Loucy (cell line): ENCODE measurements around the gene SYNJ2.

ENCODE experiments used
- H2AFZ ChIP-seq: fragments of 200-600 bp; sonication (generic); 2 replicates; pipeline ENCODE4 v1.6.0; 2016; ENCODE audit warnings: antibody characterized with exemption, mild to moderate bottlenecking, low read length, moderate library complexity
- H3F3A ChIP-seq: fragments of 200-600 bp; 2 replicates; pipeline ENCODE4 v1.6.0; 2016; ENCODE audit warnings: antibody characterized with exemption, low read depth, mild to moderate bottlenecking
- H3K27me3 ChIP-seq: fragments of 200-600 bp; sonication (generic); 2 replicates; pipeline ENCODE4 v1.6.1; 2014; ENCODE audit warnings: low read length, mild to moderate bottlenecking; ENCODE audit not compliant: insufficient read depth, poor library complexity, severe bottlenecking
- H3K36me3 ChIP-seq: fragments of 200-600 bp; sonication (generic); 2 replicates; pipeline ENCODE4 v1.6.1; 2016; ENCODE audit warnings: low read length; ENCODE audit not compliant: insufficient read depth
- H3K4me1 ChIP-seq: fragments of 200-600 bp; sonication (generic); 2 replicates; pipeline ENCODE4 v1.5.1; 2014; ENCODE audit warnings: low read length, mild to moderate bottlenecking; ENCODE audit not compliant: insufficient read depth, poor library complexity, severe bottlenecking
- H3K4me2 ChIP-seq: fragments of 200-600 bp; sonication (generic); 2 replicates; pipeline ENCODE4 v1.6.0; 2014; ENCODE audit warnings: antibody characterized with exemption, low read length, low read depth, mild to moderate bottlenecking; ENCODE audit not compliant: poor library complexity, severe bottlenecking
- H3K4me3 ChIP-seq: fragments of 200-600 bp; sonication (generic); 2 replicates; pipeline ENCODE4 v1.5.1; 2014; ENCODE audit warnings: low read length, mild to moderate bottlenecking, mixed read lengths; ENCODE audit not compliant: poor library complexity, severe bottlenecking
- H3K79me2 ChIP-seq: fragments of 200-600 bp; sonication (generic); 2 replicates; pipeline ENCODE4 v1.6.1; 2014; ENCODE audit warnings: low read length; ENCODE audit not compliant: insufficient read depth
- H3K9ac ChIP-seq: fragments of 200-600 bp; sonication (generic); 2 replicates; pipeline ENCODE4 v1.6.0; 2014; ENCODE audit warnings: mild to moderate bottlenecking, low read depth, low read length, moderate library complexity; ENCODE audit not compliant: poor library complexity, severe bottlenecking
- H3K9me2 ChIP-seq: fragments of 200-600 bp; sonication (generic); replicated peaks from 2 replicates; pipeline ENCODE4 v1.6.1; 2016; ENCODE audit warnings: low read depth, low read length, mixed read lengths
- H3K9me3 ChIP-seq: fragments of 200-600 bp; sonication (generic); 2 replicates; pipeline ENCODE4 v1.6.1; 2014; ENCODE audit warnings: mild to moderate bottlenecking, antibody characterized with exemption, low read length, low read depth; ENCODE audit not compliant: insufficient read depth
- H4K20me1 ChIP-seq: fragments of 200-600 bp; sonication (generic); 2 replicates; pipeline ENCODE4 v1.6.0; 2014; ENCODE audit warnings: antibody characterized with exemption, low read length, mild to moderate bottlenecking; ENCODE audit not compliant: insufficient read depth, poor library complexity, severe bottlenecking
- EZH2phosphoT487 ChIP-seq: fragments of 200-600 bp; IDR thresholded peaks from 2 replicates; pipeline ENCODE4 v1.6.1; 2018; ENCODE audit warnings: antibody characterized with exemption, mild to moderate bottlenecking, moderate library complexity, borderline replicate concordance
- TF ChIP-seq, protein P1 (sequence below): fragments of 200-600 bp; sonication (generic); conservative IDR thresholded peaks from 2 replicates; pipeline ENCODE4 v1.5.1; 2014; ENCODE audit warnings: mild to moderate bottlenecking, antibody characterized with exemption, low read length

SYNJ2 gene

DNA sequence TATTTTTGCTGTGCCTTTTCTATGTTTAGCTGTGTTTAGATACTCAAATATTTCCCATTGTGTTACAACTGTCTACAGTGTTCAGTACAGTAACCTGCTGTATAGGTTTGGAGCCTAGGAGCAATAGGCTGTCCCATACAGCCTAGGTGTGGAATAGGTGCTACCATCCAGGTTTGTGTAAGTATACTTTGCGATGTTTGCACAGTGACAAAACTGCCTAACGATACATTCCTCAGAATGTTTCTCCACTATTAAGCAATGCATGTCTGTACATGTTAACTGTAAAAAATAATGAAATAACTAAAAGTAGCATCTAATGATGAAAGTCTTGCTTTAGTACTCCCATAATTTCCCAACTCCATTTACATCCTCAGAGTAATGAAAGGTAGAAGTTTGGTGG lies 140.4 kb downstream of the SYNJ2 start:
- Histone ChIP-seq H3K4me1 (no peaks in the 10 kb centered on the region), H3K4me3 (no peak overlapping the region), H3K4me2 (no peak overlapping the region), H3K36me3 (peaks cover 57% of the 10 kb centered on the region), H3K27me3 (no peaks in the 10 kb centered on the region), H3K9me2 (no peaks in the 10 kb centered on the region), H3F3A (no peaks in the 10 kb centered on the region), H2AFZ (no peak overlapping the region), H3K9me3 (no peaks in the 10 kb centered on the region), H3K9ac (no peak overlapping the region), H4K20me1 (no peaks in the 10 kb centered on the region), H3K79me2 (no peaks in the 10 kb centered on the region)
- TF ChIP-seq EZH2phosphoT487, result no peak
- TF ChIP-seq, protein P1, sequence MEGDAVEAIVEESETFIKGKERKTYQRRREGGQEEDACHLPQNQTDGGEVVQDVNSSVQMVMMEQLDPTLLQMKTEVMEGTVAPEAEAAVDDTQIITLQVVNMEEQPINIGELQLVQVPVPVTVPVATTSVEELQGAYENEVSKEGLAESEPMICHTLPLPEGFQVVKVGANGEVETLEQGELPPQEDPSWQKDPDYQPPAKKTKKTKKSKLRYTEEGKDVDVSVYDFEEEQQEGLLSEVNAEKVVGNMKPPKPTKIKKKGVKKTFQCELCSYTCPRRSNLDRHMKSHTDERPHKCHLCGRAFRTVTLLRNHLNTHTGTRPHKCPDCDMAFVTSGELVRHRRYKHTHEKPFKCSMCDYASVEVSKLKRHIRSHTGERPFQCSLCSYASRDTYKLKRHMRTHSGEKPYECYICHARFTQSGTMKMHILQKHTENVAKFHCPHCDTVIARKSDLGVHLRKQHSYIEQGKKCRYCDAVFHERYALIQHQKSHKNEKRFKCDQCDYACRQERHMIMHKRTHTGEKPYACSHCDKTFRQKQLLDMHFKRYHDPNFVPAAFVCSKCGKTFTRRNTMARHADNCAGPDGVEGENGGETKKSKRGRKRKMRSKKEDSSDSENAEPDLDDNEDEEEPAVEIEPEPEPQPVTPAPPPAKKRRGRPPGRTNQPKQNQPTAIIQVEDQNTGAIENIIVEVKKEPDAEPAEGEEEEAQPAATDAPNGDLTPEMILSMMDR, result no peak

DNA sequence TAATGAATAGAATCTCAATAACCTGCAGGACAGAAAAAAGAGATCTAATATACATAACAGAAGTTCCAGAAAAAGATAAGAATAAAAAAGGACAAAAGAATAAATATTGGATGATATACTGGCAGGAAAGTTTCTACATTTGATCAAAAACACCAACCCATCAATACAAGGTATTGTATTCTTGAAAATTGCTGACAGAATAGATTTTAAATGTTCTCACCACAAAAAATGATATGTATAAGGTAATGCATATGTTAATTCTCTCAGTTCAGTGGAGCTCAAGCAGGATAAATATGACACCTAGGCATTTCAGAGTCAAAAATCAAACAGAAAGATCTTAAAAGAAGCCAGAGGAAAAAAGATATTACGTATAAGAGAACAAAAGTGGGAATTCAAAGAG lies 142.6 kb downstream of the SYNJ2 start:
- no peaks in the 10 kb centered on the region for H3F3A ChIP-seq
- H3K9ac ChIP-seq, result no peak overlapping the region
- no peak overlapping the region for H2AFZ ChIP-seq
- no peak overlapping the region for H3K4me3 ChIP-seq
- no peaks in the 10 kb centered on the region for H3K79me2 ChIP-seq
- no peaks in the 10 kb centered on the region for H3K27me3 ChIP-seq
- peaks cover 42% of the 10 kb centered on the region for H3K36me3 ChIP-seq
- H3K9me3 ChIP-seq, result no peaks in the 10 kb centered on the region
- no peaks in the 10 kb centered on the region for H3K4me1 ChIP-seq
- H3K9me2 ChIP-seq, result no peaks in the 10 kb centered on the region
- no peaks in the 10 kb centered on the region for H4K20me1 ChIP-seq
- H3K4me2 ChIP-seq, result no peak overlapping the region
- no peak for TF ChIP-seq EZH2phosphoT487
- TF ChIP-seq, protein P1, result no peak

DNA sequence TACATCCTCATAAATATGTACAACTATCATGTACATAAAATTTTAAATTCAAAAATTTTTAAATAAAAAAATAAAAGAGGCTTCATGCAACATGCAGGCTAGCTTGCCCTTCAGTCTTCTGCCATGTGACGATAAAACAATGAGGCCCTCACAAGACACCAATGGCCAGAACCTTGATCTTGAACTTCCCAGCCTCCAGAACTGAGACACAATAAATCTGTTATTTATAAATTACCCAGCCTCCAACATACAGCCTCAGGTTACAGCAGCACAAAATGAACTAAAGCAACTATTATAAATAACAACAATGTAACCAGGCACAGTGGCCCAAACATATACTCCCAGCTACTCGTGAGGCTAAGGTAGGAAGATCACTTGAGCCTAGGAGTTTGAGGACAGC lies 143.6 kb downstream of the SYNJ2 start:
- Histone ChIP-seq H3K9ac (no peak overlapping the region), H4K20me1 (no peaks in the 10 kb centered on the region), H3K9me2 (no peaks in the 10 kb centered on the region), H3K4me1 (no peaks in the 10 kb centered on the region), H3K9me3 (no peaks in the 10 kb centered on the region), H2AFZ (no peak overlapping the region), H3K4me2 (no peak overlapping the region), H3K36me3 (peaks cover 40% of the 10 kb centered on the region), H3K4me3 (no peak overlapping the region), H3K79me2 (no peaks in the 10 kb centered on the region), H3F3A (no peaks in the 10 kb centered on the region), H3K27me3 (no peaks in the 10 kb centered on the region)
- TF ChIP-seq, protein P1, result no peak
- no peak for TF ChIP-seq EZH2phosphoT487
